HG03342 (cell line): ENCODE results near the gene NSUN5.
"Not testable (repeated sequence)": the region's sequence is repeated elsewhere in the genome, so short reads cannot be mapped to it uniquely, and the experiment has no call there.

Experiments
- ATAC-seq: cut with Tn5 transposase; IDR thresholded peaks from one replicate; pipeline ENCODE4 v1.9.1; 2021; ENCODE audit warnings: mild to moderate bottlenecking, moderate library complexity; ENCODE audit not compliant: unreplicated experiment

The NSUN5 gene

DNA sequence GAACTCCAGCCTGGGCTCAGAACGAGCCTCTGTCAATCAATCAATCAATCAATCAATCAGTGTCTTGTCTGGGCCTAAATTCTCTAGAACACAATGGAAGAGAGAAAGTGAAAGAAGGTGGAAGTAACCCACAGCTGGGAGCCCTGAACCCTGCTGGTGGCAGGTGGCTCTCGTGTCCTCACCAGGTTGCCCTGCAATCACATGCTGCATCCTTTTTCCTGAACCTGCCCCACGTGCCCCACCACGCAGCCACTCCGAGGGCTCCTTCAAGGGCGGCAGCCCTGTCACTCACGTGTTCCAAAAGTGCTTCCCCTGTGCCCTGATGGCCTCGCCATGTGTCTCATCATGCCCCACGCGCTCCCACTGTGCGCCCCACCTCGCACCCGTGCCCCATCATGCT is 18.8 kb upstream of the NSUN5 start:
- not testable (repeated sequence) for ATAC-seq

DNA sequence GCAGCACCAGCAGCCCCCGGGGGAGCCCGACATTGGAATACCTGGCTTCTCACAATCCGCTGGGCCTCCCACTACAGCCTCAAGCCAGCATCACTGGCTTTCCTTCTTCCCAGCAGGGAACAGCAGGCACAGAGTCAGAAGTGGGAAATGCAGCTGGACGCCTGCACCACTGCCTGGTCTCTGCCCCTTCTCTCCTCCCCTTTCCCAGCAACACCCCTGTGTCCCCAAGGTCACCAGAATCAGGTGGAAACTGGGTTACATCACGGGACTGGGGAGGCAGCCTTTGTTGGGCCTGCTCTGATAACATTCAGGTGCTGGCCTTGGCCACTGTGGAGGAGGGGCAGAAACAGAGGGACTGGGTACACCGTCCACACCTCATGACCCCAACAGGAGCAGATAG is 16.8 kb upstream of the NSUN5 start:
- not testable (repeated sequence) for ATAC-seq

DNA sequence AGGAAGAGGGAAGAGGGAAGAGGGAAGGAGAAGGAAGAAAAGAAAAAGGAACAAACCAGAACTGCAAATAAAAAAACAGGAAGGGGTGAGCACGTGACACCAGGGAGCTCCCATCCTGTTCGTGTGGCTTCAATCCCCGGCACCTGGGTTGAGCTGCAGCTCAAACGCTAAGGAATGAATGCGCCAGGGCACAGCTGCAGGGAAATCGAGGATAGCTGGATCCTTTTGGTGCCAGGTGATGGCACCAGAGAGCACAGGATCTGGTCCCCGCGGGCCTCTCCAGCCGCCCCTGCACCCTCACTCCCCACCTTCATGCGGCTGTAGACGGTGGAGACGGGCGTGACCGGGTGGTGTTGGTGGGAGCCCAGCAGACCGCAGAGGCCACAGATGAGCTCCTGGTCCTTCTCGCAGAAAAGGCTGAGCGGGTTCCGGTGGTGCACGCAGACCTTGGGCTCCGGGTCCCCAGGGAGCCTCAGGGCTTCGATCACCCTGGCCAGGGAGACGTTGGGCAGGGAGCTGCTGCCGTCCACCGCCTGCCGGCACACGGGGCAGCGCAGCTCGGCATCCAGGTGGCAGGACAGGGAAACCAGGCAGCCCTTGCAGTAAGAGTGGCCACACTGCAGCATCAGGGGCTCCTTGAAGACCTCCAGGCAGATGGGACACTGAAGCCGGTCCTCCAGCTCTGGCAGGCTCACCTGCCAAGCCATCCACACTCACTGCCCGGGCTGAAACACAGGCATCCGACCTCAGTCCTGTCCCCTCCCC is 15.6 kb upstream of the NSUN5 start:
- ATAC-seq: peak; percentile 57

DNA sequence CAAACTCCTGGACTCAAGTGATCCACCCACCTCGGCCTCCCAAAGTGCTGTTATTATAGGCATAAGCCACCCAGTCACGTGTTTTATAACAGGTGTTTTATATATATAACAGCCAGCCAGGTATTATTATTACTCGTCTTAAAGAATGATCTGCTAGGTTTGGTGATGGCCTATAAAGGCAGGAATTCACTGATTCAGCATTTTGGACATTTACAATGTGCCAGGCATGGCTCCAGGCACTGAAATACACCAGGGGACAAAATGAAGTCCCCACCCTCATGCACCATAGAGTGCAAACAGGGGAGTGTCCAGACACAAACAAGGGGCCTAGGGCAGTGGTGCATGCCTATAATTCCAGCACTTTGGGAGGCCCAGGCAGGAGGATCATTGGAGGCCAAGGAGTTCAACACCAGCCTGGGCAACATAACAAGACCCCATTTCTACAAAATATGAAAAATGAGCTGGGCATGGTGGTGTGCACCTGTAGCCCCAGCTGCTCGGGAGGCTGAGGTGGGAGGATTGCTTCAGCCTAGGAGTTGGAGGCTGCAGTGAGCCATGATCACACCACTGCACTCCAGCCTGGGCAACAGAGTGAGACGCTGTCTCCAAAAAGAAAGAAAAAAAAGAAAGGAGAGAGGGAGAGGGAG is 14.9 kb upstream of the NSUN5 start:
- not testable (repeated sequence) for ATAC-seq

DNA sequence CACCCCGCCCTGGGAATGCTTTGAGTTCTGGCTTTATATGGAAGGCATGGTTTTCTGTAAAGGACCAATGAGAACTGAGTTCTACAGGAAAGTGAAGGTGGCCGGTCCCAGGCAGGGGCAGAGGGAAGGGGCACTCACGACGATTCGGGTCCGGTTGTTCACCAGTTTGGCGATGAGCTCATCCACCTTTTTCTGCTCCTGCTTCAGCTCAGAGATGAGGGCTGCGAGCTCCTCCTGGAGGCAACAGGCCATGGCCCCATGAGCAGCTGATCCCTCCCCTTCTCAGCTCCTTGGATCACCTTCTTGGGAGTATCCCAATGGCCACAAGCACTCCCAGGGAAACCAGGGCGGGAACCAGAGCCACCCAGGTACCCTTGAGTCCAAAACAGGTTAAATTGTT is 11.4 kb upstream of the NSUN5 start:
- ATAC-seq: not testable (repeated sequence)

DNA sequence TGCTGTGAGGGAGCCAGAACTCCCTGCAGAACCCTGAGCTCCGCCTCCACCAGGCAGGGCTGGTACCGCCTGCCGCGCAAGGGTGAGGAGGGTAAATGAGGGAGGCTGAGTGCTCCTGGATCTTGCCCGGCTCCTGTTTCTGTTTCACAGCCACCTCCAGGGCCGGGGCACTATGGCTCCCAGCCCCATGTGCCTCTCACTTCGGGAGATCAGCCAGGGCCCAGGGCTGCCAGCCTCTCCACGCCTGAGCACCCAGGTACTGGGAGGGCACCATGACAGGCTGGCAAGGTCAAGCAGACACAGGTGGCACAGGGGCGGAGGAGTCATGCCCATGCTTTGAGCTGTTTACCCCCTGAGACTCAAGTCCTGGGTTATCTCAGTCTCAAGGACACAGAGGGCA is 10.9 kb upstream of the NSUN5 start:
- not testable (repeated sequence) for ATAC-seq

DNA sequence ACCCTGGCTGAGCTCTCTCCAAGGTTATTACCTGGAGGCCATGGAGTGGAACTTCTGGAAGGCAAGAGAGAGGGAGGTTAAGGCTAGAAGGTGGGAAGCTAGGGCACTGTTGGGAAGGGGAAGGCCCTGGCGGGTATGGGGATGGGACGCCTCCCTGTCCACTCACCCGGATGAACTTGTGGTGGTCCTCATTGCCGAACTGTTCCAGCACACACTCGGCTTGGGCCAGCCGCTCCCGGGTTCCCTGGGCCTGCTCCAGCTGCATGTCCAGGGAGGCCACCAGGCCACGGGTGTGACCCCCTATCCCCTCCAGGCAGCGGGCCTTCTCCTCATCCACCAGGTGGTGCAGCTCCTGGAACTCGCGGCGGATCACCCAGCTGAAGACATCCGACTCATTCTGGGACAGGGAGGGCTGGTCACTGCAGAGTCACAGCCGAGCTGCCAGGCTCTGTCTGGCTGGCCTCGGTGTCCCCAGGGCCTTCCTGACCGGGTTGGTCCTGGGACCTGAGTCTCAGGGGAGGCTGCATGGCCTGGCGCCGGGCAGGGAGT is 10.1 kb upstream of the NSUN5 start:
- not testable (repeated sequence) for ATAC-seq

DNA sequence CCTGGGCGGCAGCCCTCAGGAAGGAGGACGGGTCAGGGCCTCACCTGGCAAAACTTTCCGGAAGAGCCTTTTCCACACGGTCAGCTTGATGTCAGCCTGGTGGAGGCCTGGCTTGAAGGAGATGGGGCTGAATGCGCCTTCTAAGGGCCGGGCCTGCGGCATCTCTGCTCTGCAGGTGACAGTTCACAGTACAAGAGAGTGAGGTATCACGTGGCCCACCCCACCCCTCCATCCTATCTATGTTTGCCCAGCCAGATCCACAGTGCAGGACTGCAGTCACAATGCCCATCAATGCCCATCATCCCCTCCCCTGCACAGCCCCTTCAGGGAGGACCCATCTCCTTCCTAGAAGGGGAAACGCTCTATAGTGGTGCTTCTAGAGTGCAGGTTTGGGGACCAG is 7.9 kb upstream of the NSUN5 start:
- no peak for ATAC-seq

DNA sequence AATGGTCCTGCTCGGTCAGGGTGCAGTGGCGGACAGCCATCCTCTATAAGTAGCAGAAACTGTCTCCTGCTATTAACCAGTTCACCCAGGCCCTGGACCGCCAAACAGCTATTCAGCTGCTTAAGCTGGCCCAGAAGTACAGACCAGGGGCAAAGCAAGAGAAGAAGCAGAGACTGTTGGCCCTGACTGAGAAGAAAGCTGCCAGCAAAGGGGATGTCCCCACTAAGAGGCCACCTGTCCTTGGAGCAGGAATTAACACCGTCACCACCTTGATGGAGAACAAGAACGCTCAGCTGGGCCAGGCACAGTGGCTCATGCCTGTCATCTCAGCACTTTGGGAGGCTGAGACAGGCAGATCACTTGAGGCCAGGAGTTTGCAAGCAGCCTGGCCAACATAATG is 5.6 kb upstream of the NSUN5 start:
- ATAC-seq: no peak

DNA sequence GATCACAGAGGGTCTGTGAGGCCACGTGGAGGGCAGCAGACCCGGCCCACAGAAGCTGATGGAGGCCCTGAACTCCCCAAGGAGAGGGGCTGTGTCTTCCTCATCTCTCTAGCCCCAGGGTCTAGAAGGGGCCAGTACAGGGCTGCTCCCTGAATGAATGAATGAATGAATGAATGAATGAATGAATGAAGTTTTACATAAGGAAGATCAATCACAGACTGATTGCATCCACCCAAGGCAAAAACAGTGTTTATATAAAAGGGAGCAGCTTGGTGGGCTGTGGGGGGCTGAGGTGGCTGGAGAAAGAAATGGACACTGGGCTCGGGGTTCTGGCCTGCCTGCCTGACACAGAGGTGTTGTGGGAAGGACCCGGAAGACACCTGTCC is 4.9 kb upstream of the NSUN5 start:
- no peak for ATAC-seq

DNA sequence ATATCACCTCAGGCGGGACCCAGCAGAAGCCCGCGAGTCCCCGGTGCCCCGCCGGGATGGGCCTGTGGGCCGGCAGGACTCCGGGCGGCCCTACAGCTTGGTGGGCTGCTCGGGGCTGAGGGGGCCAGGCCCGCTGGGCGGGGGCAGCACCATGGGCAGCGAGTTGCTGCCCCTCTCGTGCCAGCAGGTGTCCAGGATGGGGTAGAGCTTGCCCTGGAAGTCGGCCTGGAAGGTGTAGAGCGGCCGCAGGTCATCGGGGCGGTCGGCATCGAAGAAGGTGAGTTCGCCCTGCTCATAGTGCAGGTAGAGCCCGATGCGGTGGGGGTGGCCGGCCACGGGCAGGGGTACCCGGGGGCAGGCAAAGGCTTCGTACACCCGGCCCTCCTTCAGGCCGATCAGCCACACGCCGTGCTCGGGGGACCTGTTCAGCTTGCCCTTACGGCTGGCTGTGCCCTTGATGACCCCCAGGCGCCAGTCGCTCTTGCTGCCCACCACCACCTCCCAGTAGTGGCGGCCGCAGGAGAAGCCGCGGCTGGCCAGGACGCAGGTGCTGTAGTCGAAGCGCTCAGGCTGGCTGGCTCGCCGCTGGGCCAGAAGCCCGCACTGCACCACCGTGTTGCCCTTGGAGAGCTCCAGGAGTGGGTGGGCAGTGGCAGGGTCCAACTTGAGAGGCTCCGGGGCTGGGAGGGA is 4.3 kb upstream of the NSUN5 start:
- ATAC-seq: no peak

DNA sequence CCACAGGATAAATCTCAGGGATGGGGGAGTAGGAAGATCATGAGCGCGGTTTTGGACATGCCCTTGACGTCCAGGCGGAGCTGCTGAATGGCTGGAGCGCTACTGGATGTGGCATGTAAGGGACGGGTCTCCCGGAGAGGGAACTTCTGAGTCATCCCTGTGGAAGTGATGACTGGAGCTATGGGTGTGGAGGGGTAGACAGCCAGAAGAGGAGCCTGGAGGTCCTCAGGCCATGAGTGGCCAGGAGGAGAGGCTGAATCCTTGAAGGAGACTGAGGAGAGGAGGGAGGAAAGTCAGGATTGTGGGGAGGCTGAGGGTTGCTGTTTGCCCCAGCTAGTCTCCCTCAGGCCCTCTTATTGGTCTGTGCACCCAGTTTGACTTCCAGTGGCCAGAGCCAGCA is 2.8 kb upstream of the NSUN5 start:
- ATAC-seq: not testable (repeated sequence)

DNA sequence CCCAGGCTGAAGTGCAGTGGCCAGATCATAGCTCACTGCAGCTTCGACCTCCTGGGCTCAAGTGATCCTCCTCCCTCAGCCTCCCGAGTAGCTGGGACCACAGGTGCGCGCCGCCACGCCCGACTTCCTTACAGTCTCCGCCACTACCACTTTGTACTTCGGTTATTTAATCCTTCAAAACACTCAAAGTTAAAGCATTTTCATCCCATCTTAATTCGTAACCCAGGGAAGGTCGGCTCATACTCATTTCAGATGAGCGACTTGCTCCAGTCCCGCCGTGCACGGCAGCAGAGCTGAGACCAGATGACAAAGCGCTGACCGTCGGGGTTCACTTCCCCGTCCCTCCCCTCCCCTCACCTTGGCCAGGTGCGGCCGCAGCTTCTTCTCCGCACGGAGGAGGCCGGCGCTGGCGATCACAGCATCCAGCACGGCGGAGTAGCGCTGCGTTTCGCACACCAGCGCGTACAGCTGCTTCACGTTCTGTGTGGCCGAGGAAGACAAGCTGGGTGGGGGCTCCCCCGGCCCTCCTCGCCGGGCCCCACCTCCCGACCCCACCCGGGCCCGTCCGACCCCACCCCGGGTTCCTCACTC is 457 bp downstream of the NSUN5 start:
- peak; percentile 47 for ATAC-seq

DNA sequence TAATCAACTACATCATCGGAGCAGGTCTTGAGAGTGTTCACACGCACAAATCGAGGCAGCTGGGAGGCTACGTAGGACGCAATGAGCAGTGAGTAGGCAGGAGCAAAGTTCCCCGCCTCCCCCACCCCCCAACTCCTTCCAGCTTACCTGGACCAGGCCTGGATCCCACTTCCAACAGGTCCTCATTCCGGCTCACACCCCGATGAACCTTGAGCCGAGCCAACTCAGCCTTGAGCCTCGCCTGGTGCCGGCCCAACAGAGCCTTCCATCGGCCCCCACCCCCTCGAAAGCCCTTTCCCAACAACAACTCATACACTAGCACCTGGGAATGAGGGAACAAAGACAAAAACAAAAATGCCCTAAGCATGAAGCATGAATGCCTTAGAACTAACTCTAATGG is 1.2 kb downstream of the NSUN5 start:
- ATAC-seq: no peak

DNA sequence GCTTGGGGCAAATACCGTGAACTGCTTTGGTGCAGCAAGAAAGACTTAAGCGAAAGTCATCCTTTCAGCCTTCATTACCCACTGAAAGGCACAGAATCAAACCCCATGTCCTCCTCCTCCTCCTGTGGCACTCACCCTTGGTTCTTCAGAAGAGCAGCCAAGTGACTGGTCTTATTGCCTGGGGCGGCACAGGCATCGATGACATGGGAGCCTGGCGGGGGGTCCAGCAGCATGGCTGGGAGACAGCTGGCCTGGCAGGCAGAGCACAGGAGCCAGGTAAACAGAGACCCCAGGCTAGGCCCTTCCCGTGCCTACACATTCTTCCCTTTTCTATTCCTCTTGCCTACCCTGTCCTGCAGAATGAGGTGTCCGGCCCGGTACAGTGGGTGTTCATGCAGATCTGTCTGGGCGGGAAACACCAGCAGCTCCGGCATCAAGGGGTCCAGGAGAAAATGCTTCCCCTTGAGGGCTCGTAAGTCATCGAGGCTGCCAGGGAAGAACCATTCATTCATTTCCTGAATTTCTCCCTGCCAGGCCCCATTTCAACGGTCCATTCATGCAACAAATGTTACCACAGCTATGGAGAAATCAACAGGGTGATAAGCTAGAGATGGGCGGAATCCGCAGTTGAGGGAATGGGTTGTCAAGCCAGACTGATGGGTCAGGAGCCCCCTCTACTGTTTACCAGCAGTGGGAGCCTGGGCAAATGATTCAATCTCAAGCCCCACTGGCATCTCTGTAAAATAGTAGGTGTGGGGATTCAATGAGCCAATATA is 3.8 kb downstream of the NSUN5 start:
- ATAC-seq: not testable (repeated sequence)

DNA sequence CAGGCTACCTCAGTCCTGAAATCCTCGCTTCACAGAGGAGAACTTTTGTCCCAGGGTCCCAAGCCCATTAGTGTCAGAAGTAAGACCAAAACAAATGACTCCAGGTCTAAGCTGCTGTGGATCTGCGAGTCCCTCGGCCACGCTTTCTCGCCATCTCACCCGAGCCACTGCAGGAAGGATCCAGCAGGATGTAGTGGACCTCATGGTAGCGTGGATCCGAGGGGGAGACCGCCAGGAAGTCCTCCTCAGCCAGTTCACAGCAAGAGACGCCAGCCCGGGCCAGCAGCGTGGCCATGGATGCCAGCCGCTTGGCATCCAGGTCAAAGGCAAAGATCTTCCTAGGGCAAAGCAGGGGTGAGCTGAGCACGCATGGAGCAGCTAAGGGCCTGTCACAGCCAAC is 4.6 kb downstream of the NSUN5 start:
- no peak for ATAC-seq

DNA sequence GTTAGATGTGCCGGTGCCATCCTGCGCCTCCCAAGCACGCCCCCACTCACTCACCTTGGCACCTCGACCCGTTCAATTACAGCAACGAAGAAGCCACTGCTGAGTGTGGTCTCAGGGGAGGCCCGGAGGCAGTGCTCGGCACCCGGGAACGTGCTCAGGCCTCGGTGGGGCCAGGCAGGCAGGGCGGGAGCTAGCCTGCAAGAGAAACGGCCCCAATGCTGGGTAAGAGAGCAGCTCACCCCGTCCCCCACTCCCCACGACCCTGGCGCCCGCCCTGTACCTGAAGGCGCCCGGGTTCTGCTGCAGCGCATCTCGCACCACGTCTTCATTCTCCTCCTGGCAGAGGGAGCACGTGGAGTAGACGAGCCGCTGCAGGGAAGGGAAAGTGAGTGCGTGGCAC is 5.1 kb downstream of the NSUN5 start:
- ATAC-seq: no peak

DNA sequence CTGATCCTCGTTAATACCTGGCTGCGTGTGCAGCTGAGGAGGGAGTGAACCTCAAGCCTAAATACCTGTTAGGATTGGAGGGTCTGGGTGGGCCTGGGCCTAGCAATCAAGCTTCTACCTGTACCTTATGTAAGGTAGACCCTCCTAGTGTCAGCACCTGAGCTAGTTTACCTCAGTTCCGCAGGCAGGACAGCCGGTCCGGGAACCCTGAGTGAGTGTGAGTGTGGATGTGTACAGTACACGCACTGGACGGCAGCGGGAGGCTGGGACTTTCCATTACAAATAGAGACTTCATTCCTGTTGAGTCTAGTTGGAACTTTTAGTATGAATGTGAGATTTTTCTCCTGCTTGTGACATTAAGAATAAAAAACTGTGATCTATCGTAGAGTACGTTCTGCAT is 5.8 kb downstream of the NSUN5 start:
- not testable (repeated sequence) for ATAC-seq

DNA sequence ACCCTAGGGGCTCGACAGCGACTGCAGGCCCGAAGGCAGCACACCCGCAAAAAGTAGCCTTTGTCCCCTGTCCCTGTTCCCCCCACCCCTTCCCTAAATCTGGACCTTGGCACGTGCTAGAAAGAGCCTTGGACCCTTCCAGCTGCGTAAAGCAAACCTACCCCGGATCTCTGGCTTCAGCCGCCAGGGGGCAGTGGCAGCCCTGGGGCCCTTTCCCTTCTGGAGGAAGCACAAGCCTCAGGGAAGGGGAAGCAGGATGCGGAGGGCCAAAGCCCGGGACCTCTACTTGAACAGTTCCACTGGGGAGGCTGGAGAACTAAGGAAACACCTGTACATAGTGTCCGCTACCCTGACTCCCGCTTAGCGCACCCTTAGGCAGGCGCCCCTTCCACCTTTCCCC is 7.5 kb downstream of the NSUN5 start:
- ATAC-seq: not testable (repeated sequence)

DNA sequence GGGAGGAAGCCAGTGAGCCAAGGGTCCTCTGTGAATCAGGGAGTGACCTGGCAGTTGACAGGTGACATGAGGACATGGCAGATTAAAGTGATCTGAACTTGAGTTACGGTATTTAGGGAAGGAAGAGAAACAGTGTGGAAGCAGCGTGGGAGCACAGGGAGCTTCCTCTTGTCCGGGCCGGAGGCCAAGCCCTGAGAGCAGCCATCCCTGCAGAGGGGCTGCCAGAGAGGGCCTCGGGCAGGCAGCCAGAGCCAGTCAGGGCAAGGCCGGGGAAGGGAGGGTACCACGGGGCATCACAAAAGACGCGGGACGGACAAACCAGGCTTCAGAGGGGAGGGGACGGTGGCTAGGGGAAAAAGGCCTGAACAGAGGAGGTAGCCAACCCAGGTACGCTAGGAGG is 8.8 kb downstream of the NSUN5 start:
- not testable (repeated sequence) for ATAC-seq

DNA sequence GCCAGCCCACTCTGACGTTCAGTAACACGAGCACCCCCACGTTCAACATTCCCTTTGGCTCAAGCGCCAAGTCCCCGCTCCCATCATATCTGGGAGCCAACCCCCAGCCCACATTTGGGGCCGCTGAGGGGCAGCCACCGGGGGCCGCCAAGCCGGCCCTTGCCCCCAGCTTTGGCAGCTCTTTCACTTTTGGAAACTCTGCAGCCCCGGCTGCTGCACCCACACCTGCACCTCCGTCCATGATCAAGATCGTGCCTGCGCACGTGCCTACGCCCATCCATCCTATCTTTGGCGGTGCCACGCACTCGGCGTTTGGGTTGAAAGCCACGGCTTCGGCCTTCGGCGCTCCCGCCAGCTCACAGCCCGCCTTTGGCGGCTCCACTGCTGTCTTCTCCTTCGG is 10.9 kb downstream of the NSUN5 start:
- not testable (repeated sequence) for ATAC-seq
